Right renal pelvis (tissue), 4 donors: ENCODE data around the gene FAM234B. TPM values are rescaled to one million over a fixed set of nuclear protein-coding genes. Genes with fewer than 3 reads are reported as not detected.
"Not testable (repeated sequence)": the region's sequence is repeated elsewhere in the genome, so short reads cannot be mapped to it uniquely, and the experiment has no call there.

Experiments used
- DNase-seq, 4 donors: peaks; one replicate each; pipeline ENCODE4 v3.0.0-alpha.2; 2013; ENCODE audit warnings: low read depth in 4 of 4, low spot score in 3 of 4, missing footprints in 1 of 4
- polyA plus RNA-seq, 4 donors: library from polyadenylated mRNA; unstranded; fragments of 120-200 nt; gene quantifications; one replicate each; pipeline ENCODE4 v1.2.1, GENCODE V29; 2013; ENCODE audit not compliant: insufficient read length in 4 of 4

Gene FAM234B
- polyA plus RNA-seq, 4 donors, result 10.8 to 13.5 (median 11.0) TPM

DNA sequence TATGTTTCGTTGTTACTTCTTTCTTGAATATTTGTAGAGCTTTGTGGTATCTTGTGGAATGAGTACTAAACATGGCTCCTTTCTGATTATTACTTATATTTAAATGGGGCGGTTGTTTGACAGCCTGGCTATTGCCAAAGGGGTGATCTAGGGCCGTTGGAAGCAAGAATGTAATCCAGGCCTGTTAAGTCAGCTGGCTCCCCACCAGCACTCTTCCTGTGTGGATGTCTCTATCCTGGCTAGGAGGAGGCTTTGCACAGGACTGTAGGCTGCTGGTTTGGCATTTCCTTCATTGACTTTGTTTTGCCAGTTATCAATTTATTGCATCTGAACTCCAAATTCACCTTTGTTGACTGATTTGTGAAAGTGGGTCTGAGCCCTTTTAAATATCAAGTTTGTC is 5.6 kb downstream of the FAM234B start:
- DNase-seq, result no peak

DNA sequence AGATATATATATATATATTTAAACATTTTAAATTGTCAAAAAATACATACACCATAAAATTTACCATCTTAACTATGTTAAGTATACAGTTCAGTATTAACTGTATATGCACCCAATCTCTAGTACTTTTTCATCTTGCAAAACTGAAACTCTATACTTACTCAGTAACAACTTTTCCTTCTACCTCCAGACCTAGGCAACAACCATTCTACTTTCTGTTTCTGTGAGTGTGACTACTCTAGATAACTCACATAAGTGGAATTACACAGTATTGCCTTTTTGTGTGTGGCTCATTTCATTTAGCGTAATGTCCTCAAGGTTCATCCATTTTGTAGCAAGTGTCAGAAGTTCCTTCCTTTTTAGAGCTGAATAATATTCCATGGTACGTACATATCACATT is 8.2 kb downstream of the FAM234B start:
- DNase-seq, result no peak

DNA sequence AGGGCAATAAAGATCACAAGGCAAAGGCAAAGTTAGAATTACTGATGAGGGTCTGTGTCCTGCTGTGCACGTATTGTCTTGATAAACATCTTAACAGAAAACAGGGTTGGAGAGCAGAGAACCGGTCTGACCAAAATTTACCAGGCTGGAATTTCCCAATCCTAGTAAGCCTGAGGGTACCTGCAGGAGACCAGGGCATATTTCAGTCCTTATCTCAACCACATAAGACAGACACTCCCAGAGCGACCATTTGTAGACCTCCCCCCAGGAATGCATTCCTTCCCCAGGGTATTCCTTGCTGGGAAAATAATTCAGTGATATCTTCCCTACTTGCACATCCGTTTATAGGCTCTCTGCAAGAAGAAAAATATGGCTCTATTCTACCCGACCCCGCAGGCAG is 9.4 kb downstream of the FAM234B start:
- DNase-seq, result not testable (repeated sequence)

DNA sequence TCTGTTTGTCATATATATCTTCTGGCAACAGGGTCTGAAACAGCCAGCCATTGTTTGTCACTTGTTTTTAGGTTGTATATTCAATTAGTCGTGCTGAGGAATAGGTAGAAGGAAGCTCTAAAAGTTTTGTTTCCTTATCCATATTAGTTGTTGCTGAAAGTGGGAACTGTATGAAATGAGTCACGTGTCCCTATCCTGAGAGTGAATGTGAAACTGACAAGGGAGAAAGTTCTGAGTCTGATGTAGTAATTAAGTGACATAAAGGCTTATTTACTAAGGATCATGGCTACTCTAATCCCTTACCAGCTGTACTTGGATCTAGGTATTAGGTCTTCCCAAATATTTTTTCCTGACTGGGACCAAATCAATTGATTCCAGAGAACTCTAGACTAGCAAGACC is 16.4 kb downstream of the FAM234B start:
- no peak for DNase-seq

DNA sequence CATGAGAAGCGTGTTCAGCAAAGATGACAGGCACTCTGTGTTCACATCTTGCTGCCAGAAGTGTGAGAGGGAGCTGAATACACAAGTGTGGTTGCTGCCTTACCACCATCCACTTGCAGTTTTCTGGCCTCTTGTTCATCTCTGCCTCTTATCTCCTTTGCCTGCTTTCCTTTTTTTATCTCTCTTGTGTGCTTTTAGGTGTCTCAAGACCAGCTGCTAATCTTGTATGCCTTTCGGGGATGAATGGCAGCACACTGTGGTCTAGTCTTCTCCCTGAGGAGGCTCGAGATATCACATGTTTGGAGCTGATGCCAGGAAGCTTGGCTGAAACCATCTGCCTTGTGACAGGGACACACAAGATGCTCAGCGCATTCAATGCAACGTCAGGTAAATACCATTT is 17.2 kb downstream of the FAM234B start:
- DNase-seq, result no peak

DNA sequence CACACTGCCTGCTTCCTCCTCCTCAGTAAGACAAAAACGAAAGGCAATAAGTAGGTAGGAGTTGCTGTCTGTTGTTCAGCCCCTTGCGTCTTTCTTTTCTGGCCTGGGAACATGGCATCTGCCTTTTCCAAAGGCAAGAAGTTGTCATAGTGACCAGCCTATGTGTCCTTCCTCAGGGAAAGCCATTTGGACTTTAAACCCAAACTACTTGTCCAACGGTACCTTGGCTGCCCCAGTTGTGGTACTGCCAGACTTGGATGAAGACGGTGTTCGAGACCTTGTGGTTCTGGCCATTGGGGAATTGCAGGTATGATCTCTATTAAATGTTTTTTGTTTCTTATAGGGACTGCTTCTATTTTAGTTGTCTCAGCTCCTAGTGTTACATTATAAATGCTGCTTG is 18.5 kb downstream of the FAM234B start:
- DNase-seq, result no peak

DNA sequence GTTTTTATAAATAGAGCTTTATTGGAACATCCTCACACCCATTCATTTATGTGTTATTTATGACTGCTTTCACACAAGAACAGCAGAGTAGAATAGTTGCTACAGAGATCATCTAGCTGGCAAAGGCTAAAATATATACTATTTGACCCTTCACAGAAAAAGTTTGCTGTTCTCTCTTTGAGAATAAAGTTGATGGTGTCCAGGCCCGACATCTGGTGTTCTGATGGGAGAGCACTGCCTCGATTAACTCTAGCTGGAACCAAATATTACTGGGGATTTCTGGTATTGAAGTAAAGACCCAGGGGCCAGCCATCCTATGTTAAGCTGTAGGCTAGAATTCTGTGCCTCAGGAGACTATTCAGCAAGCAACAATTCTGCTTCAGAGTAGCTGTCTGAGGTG is 21.8 kb downstream of the FAM234B start:
- DNase-seq, result no peak

DNA sequence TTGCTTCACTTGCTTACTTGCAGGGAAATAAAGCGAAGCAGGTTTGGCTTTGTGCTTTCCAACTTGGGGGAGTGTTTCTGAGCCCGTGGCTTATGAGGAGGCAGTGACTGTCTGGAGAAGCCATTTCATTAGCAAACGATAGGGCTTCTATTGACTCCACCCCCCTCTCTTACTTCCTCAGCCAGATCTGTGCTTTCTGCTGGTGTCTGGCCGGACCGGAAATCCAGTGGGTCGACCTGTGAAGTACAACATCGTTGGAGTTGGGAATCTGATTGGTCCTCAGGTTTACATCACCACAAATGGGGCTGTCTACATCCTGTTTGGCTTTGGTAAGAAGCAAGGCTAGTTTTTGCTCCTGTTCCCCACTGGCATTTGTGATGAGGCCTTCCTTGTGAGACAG is 22.3 kb downstream of the FAM234B start:
- no peak for DNase-seq

DNA sequence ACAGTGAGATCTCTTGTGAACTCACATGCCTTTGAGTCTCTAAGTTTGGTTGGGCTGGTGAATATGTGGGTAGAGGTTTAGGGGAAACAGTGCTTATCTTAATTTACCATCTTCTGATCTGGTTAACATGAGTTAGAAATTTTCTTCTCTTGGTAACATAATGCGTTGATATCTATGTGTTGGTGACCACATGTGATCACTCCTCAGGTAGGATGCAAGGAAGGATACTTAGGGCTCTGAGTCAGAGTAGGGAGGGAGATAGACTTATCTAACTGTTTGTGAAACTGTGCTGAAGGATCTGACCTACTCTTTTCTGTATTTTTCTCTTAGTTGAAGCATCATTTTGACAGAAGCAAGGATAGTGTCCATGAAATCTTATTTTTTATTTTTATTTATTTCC is 23.1 kb downstream of the FAM234B start:
- DNase-seq, result no peak

DNA sequence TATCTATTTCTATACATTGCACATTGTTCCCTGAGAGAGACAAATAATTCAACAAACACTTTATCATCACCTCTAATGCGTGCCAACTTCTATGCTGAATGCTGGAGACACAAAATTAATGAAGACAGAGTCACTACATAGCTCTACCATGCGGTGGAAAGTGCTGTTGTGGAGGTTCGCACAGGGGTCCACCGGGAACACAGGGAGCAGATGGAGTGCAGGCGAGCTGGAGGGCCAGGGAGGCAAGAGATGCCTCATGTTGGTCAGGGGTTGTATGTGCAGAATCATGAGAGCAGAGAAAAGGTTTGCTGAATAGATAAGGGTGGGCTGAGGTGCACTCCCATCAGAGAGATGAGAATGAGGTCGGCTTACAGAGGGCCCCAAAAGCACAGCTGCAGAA is 25.2 kb downstream of the FAM234B start:
- no peak for DNase-seq

DNA sequence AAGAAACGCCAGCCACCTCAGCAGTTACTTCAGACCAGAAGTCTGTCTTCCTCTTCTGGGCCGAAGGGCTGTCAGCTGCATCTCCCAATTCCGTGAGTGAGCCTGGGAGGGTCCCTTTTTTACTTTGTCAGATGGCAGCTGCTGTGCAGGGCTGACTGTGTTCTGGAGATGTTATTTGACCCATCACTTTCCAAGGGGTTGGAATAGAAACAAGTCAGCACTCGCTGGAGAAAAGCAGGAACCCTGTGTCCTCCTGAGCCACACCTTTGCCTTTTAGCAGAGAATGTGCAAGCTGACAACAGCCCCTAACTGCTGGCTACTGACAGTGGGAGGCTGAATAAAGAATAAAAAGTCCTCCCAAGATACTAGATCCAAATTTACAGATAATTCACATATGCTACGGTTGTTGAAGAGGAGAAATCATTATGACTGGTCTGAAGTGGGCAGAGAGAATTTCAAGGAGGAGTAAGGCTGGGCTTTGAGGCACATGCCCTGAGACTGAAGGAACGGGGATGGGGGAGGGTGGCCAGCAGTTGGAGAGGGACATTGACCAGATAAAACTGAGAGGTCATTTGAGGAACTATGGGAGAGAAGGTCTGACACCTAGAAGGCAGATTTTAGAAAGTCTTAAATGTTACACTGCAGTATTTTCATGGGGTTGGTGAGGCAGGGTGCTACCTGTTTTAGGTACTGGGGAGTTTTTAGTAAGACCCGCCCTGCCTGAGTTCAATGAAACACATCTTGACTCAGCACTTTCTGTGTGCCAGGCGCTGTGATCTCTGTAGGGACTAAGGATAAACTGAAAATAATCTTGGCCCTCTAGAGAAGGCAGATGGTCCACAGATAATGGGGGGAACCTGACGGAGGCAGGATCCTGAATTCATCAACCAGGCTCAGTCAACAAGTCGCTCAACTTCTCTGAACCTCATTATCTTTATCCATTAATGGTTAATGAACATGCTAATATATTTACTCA is 27.4 kb downstream of the FAM234B start:
- DNase-seq, result no peak

DNA sequence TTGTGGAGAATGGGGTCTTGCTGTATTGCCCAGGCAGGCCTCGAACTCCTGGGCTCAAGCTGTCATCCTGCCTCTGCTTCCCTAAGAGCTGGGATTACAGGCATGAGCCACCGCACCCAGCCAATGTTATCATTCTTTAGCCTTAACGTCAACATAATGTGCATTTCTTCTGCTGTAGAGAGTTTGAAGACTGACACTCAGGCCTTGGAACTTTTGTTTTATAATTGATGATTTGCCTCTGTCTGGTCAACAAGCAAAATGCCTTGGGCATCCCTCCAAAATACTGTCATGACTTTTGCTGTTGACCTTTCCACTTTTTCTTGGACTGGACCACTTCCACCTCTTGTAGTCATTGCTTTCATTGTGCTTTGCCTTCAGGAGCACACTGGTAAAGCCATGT is 29.0 kb downstream of the FAM234B start:
- no peak for DNase-seq

DNA sequence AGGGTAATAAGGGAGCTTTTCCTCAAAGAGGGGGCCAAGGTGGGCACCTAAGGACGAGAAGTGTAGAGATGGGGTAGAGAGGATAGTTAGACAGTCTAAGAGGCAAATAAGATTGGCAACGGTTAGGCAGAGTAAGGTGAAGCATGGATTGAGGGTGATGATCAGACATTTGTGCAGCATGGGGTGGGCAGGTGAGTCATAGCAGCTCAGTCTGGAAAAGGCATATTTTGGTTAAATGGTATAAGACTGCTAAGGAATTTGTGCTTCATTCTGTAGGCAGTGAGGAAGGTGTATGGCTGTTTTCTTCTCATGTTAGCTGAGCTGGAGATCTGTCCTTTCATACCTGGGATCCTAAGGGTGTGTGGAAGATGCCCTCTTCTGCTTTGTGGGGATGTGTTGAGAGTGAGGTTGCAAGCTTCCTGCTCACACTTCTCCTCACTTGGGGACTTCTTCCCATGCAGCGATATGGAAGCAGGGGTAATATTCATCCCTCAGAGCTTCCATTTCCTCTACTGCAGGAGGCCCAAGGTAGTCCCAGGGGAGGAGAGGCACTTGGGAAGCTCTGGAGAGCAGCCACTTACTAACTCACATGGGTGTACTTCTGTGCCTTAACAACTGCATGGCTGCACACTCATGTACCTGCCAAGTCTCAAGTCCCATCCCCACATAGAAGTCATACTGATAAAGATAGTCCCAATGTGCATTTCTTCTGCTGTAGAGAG is 30.4 kb downstream of the FAM234B start:
- no peak for DNase-seq

DNA sequence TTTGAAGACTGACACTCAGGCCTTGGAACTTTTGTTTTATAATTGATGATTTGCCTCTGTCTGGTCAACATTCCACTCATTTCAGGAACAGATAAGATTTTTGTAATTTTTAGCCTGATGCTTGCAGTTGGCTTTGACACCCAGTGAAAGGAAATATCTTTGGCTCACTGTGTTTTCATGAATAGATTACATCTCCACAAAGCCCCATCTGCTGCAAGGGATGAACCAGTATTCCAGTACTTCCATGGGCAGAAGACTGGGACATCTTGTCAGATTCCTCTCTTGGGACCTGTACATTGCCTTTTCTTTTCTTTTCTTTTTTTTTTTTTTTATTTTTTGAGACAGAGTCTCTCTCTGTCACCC is 30.9 kb downstream of the FAM234B start:
- DNase-seq, result no peak

DNA sequence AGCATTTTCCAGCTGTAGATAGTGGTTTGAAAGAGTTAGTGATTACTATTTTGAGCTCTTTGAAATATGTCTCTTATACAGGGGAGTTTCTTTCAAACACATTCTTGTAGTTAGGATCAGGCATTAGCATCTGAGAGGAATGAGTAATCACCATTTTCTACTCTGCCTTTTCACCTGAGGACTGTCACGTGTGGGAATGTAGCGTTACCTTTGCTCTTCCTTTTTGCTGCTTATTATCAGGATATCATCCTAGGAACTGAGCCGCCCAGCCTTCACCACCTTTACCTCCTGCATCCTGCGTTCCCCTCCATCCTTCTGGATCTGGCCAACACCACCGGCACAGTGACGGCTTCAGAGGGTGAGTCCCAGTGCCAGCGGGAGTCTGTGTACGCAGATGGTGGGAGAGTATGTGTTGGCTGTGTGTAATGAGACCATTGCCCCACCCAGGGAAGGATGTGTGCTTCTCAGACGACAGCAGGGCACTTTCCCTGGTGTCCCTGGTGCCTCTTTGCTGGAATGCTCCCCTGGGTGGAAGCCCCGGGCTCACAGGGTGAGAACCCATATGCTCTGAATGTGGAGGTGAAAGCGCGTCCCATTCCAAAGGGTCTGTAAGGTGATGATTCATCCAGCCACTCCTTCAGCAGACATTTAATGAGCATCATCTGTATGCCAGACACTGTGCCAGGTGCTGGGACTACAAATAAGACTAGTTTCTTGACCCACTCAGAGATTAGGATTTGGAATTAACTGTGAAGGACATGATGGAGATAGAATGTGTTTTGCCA is 31.8 kb downstream of the FAM234B start:
- DNase-seq, result no peak

DNA sequence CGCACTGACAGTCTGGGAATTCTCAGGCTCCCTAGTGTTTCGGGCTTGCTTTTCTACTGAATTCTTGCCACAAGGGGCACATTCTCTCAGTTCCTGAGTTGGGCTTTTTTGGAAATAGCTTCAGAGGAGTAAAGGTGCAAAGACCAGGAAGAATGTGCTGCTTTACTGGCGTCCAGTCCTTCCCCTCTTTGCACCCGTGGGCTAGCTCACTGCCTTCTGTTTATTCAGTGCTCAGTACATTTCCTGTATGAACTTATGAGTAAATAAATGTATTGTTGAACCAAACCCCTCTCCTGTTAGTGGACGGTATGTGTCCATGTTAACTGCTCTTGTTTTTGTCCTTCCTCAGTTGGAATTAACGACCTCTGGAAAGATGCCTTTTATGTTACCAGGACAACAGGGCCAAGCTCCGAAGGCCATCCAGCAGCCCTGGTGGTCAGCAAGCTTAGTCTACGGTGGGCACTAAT is 35.3 kb downstream of the FAM234B start:
- DNase-seq, result no peak

DNA sequence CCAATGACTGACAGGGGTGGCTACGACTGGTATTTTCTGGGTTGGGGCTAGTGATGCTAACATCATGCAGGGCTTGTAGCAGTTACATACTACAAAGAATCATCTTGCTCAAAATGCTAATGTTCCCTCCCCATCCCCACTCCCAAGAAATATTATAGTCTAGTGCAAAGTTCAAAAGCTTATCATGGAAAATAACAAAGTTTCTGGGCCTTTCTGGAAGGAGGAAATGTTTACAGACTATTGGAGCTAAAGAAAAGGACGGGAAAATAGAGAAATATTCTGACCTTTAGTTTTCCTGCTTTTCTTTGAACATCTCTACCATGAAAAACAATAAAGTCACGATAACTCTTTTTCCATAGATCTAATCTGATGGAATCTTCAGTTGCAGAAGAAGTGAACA is 36.1 kb downstream of the FAM234B start:
- no peak for DNase-seq

DNA sequence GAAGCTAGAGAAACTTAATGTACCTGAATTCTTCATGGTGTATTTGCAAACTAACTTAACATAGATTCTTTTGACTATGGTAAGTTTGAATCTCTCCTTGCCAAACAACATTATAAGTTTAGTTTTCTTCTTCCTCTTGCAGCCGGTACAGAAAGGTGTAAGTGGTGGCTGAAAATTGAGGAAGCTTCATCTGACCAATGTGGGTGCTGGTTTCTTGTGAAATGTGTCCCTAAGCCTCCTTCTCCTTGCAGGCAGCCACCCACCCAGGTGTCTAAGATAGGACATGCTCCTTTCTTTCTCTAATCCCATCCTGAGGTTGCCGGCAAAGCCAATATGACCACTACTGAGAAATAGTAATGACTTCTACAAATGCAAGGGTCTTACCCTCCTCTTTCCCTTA is 38.7 kb downstream of the FAM234B start:
- DNase-seq, result no peak

DNA sequence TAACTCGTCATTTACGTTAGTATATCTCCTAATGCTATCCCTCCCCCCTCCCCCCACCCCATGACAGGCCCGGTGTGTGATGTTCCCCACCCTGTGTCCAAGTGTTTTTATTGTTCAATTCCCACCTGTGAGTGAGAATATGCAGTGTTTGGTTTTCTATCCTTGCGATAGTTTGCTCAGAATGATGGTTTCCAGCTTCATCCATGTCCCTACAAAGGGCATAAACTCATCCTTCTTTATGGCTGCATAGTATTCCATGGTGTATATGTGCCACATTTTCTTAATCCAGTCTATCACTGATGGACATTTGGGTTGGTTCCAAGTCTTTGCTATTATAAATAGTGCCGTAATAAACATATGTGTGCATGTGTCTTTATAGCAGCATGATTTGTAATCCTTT is 39.5 kb downstream of the FAM234B start:
- not testable (repeated sequence) for DNase-seq

DNA sequence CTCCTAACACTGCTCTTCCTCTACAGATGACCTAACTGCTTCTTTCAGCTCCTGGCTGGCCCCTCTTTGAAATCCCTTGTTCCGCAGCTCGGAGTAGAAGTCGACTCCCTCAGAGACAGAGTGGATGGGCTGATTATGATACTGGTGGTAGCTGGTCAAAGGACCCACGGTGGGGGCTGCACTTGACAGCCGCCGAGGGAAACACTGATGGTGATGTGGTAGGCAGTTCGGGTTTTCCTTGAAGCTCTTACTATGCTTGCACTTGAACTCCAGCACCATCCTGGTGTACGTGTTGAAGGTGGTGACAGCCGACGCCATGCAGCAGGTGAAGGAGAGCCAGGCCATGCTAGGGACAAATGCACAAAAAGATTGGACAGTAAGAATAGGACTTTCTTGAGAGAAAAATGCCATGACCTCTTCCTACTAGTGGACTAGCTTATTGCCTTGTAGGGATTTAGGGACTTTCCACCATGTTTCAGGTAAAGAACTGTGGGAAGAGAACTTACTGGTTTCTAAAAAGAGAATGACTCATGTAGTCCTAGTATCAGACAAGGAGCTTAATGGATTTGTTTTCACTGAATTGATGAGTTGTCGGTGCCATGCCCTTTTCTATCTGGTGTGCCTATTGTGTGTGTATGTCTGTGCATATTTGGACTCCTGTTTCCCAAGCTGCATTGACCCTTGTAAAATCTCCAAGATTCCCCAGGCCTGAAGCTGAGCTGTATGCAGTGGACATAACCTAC is 40.9 kb downstream of the FAM234B start:
- no peak for DNase-seq
